Body of pancreas (tissue), 4 donors: Measurements from ENCODE around the gene KRTAP4-8. TPM values are rescaled to one million over a fixed set of nuclear protein-coding genes. Genes with fewer than 3 reads are reported as not detected.

Experiments
- ATAC-seq: fragments of 150-250 bp; one replicate; pipeline ENCODE4 v1.9.1; 2016
- DNase-seq, 4 donors: peaks; one replicate each; pipeline ENCODE4 v3.0.0-alpha.2; 2019
- H3K27ac ChIP-seq, 4 donors: fragments of 200-600 bp; sonication (generic); 1 replicate in 3 of 4; 2 replicates in 1 of 4; pipeline versions ENCODE4 v1.5.1 to v1.6.1; 2016 to 2019; ENCODE audit warnings: mild to moderate bottlenecking in 1 of 4, mixed read lengths in 1 of 4, moderate library complexity in 1 of 4
- H3K27me3 ChIP-seq, 2 donors: fragments of 200-600 bp; sonication (generic); one replicate each; pipeline ENCODE4 v1.6.0; 2016; ENCODE audit warnings: mild to moderate bottlenecking in 1 of 2
- H3K36me3 ChIP-seq, 2 donors: fragments of 200-600 bp; sonication (generic); replicated peaks in 1 of 2; 2 replicates each; pipeline ENCODE4 v1.5.1; 2016; ENCODE audit warnings: low read depth in 2 of 2; ENCODE audit not compliant: insufficient read depth in 1 of 2
- H3K4me1 ChIP-seq: fragments of 200-600 bp; sonication (generic); one replicate; pipeline ENCODE4 v1.6.0; 2016
- H3K4me3 ChIP-seq, 2 donors: fragments of 200-600 bp; sonication (generic); 1 replicate in 1 of 2; 2 replicates in 1 of 2; pipeline ENCODE4 v1.5.1; 2016 to 2019
- H3K9me3 ChIP-seq, 3 donors: fragments of 200-600 bp; sonication (generic); 1 replicate in 2 of 3; 2 replicates in 1 of 3; pipeline ENCODE4 v1.5.1; 2016
- CTCF ChIP-seq, 7 experiments: fragments of 450-650 bp in 4 of 7; fragments of 200-600 bp in 3 of 7; sonication (generic) in 3 of 7; IDR thresholded peaks; one replicate each; pipeline ENCODE4 v1.5.1; 2016 to 2019; ENCODE audit warnings: antibody characterized with exemption in 7 of 7
- POLR2A ChIP-seq, 3 donors: fragments of 450-650 bp; IDR thresholded peaks; one replicate each; pipeline ENCODE4 v1.6.1; 2016; ENCODE audit warnings: antibody characterized with exemption in 3 of 3, mild to moderate bottlenecking in 2 of 3
- WGBS, 2 donors: methylation state at CpG; one replicate each; pipeline ENCODE4 v1.1.5; 2017; 5-methylcytosine and 5-hydroxymethylcytosine counted together
- intact Hi-C: fragments of 100-400 bp; cut with DNase I; formaldehyde crosslinking; loops from one replicate; pipeline ENCODE4 v1.15.1; 2023
- total RNA-seq, 2 donors: library from RNA; depleted of rRNA; stranded (reverse); fragments of >200 nt; gene quantifications; one replicate each; pipeline ENCODE4 v1.1.0, GENCODE V29; 2016

The KRTAP4-8 gene
- total RNA-seq, 2 donors from 2014 or later: not detected

GRCh38 chr17:41082626-41083025 is 15.3 kb downstream of the KRTAP4-8 start:
- TF ChIP-seq POLR2A (IDR thresholded peaks at IDR 0.05): no peak
- no peak for TF ChIP-seq CTCF (IDR thresholded peaks at IDR 0.05)
- no peaks in the 10 kb centered on the region for H3K4me1 ChIP-seq
- DNase-seq (no peak), ATAC-seq (no peak)
- no peaks in the 10 kb centered on the region for H3K36me3 ChIP-seq
- 28 to 42% methylated on average over 4 of the region's 4 CpGs for WGBS, 2 donors
- H3K9me3 ChIP-seq: no peaks in the 10 kb centered on the region
- no peaks in the 10 kb centered on the region for H3K27me3 ChIP-seq
- intact Hi-C loops: no loop called here
- H3K4me3 ChIP-seq: no peak overlapping the region
- H3K27ac ChIP-seq: no peak overlapping the region

- no peaks in the 10 kb centered on the region for H3K27me3 ChIP-seq
- no peak for DNase-seq
- no peak for TF ChIP-seq CTCF (IDR thresholded peaks at IDR 0.05)
- no peak for TF ChIP-seq POLR2A (IDR thresholded peaks at IDR 0.05)
- no peak for ATAC-seq
- H3K36me3 ChIP-seq: no peaks in the 10 kb centered on the region
- no peaks in the 10 kb centered on the region for H3K4me1 ChIP-seq
- intact Hi-C loops: no loop called here
- no peaks in the 10 kb centered on the region for H3K9me3 ChIP-seq
- H3K4me3 ChIP-seq: no peak overlapping the region
- no peak overlapping the region for H3K27ac ChIP-seq
Observed at GRCh38 chr17:41076788-41077187, 21.2 kb downstream of the KRTAP4-8 start.

- no peak for ATAC-seq
- Histone ChIP-seq H3K27ac (no peak overlapping the region), H3K9me3 (no peaks in the 10 kb centered on the region), H3K36me3 (no peaks in the 10 kb centered on the region), H3K4me3 (no peak overlapping the region), H3K27me3 (no peaks in the 10 kb centered on the region), H3K4me1 (no peaks in the 10 kb centered on the region)
- DNase-seq: no peak
- TF ChIP-seq CTCF (IDR thresholded peaks at IDR 0.05): no peak
- TF ChIP-seq POLR2A (IDR thresholded peaks at IDR 0.05): no peak
- WGBS, 2 donors: 91 to 92% methylated on average over 2 of the region's 2 CpGs
- intact Hi-C loops: no loop called here
Observed at GRCh38 chr17:41073676-41074075, 24.3 kb downstream of the KRTAP4-8 start.

GRCh38 chr17:41071606-41072360 is 26.2 kb downstream of the KRTAP4-8 start:
- intact Hi-C loops: no loop called here
- TF ChIP-seq CTCF (IDR thresholded peaks at IDR 0.05) (no peak), POLR2A (IDR thresholded peaks at IDR 0.05) (no peak)
- WGBS, 2 donors: 81 to 87% methylated on average over 5 of the region's 5 CpGs
- Histone ChIP-seq H3K27me3 (no peaks in the 10 kb centered on the region), H3K36me3 (no peaks in the 10 kb centered on the region), H3K9me3 (no peaks in the 10 kb centered on the region), H3K4me1 (no peaks in the 10 kb centered on the region), H3K4me3 (no peak overlapping the region), H3K27ac (no peak overlapping the region)
- ATAC-seq (peak; percentile 24), DNase-seq (no peak)

- WGBS, 2 donors: 68 to 70% methylated on average over 3 of the region's 3 CpGs
- no peaks in the 10 kb centered on the region for H3K4me1 ChIP-seq
Observed at GRCh38 chr17:41069031-41069430, 28.9 kb downstream of the KRTAP4-8 start.

More at GRCh38 chr17:41069031-41069430, 28.9 kb downstream of the KRTAP4-8 start:
- no peaks in the 10 kb centered on the region for H3K27me3 ChIP-seq
- DNase-seq (no peak), ATAC-seq (no peak)
- H3K27ac ChIP-seq: no peak overlapping the region
- no peaks in the 10 kb centered on the region for H3K36me3 ChIP-seq
- TF ChIP-seq CTCF (IDR thresholded peaks at IDR 0.05): no peak
- no peak for TF ChIP-seq POLR2A (IDR thresholded peaks at IDR 0.05)
- no peak overlapping the region for H3K4me3 ChIP-seq
- H3K9me3 ChIP-seq: no peaks in the 10 kb centered on the region
- intact Hi-C loops: no loop called here
